ENCODE results near the gene SPOCK1.

SPOCK1 gene

DNA sequence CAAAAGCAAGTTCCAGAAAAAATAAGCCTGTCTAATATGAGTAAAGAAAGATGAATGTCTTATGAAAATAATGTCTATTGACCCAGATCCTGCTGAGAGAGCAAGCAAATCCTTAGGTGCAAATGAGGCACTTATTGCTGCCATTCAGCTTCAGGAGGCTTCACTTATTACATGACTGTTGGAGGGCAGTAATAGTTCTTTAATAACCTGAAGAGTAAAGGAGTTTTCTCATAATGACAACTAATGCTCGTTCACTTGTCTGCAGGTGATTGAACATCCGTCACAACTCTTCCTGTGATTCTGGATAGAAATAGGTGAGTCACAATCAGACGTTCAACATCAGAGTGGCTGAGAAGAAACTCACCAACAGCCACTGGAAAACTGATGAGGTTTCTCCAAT, 58.3 kb downstream of the SPOCK1 start:
- no peak for DNase-seq

DNA sequence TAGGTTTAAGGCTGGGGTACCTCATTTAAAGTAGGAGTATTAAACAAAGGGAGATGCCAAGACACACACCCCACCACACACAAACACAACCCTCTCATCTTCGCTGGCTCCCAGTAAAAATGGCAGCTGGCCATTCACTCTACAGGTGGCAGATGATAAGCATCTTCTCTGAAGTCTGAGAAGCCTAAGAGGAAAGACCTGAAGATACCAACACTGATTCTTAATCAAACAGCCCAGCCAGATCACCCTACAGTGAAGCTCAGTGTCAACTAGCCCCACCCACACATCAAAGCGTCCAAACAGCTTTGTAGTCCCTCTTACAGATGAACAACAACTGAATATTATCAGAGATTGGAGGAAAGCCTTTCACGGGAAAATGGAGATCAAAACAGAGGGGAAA, 59.5 kb downstream of the SPOCK1 start:
- DNase-seq: no peak

DNA sequence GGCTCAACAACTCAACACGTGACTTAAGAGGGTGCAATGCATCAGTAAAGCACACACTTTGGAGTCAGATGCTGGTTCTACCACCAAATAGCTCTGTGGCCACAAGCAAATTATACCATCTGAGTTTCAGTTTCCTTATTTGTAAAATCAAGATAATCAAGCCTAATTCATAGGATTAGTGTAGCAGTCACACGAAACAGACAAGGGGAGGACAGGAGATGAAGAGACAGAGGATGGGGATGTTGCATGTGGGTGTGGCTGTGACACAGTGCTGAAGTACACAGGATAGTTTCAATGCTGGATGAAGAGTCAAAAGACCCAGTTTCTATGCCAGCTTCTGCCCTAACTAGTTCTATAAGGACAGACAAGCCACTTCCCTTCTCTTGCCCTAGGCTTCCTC, 60.2 kb downstream of the SPOCK1 start:
- no peak for DNase-seq

DNA sequence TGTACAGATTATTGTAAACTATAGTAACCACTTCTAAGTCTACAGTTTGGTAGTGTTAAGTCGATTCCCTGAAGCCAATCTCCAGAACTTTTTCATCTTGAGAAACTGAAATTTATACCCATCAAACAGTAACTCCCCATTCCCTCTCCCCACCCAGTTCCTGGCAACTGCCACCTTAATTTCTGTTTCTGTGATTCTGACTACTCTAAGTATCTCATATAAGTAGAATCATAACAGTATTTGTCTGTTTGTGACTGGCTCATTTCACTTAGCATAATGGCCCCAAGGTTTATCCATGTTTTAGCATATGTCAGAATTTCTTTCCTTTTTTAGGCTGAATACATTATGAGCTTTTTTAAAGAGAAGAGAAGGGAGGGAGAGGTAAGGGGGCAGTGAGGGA, 61.4 kb downstream of the SPOCK1 start:
- DNase-seq: no peak

DNA sequence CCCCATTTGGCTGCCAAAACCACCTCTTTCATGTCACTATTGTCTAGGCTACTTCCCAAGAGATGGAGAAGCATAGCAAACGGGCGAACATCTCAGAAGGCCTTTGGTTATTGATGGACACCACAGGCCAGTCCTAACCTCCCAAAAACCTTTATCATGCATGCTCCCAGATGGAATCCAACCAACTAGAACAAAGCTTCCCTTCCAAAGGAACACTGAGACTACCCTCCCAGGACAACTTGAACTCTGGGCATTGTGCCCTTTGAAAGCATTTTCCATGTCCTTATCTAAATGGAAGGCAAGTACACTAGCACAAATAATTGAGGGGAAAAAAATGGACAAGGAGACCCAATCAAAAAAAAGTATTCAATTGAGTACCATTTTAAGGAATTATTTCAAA, 65.6 kb downstream of the SPOCK1 start:
- DNase-seq: no peak

DNA sequence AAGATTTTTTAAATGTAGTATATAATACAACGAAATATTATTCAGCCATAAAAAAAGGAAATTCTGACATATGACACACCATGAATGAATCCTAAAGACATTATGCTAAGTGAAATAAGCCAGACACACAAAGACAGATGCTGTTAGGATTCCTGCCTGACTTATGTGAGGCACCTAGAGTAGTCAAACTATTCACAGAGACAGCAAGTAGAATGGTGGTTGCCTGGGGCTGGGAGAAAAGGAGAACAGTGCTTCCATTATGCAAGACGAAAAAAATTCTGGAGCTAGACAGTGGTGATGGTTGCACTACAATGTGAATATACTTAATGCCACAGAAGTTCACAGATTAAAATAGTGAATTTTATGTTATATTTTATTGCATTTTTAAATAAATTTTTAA, 66.8 kb downstream of the SPOCK1 start:
- no peak for DNase-seq

DNA sequence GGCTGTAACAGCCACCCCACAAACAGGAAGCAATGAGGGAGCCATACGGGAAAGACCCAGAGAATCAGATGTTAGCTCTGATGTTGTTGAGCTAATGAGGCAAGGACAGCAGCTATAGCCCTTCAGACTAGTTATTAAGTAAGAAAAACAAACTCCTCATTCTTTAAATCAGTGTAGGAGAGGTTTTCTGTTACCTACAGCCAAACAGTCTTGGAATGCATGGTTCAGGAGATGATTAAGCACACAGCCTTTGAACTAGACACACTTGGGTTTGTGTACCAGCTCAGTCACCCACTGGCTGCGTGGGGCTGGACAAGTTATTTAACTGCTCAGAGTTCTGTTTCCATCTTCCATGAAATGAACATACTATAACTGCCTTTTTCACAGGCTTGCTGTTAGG, 68.1 kb downstream of the SPOCK1 start:
- no peak for DNase-seq

DNA sequence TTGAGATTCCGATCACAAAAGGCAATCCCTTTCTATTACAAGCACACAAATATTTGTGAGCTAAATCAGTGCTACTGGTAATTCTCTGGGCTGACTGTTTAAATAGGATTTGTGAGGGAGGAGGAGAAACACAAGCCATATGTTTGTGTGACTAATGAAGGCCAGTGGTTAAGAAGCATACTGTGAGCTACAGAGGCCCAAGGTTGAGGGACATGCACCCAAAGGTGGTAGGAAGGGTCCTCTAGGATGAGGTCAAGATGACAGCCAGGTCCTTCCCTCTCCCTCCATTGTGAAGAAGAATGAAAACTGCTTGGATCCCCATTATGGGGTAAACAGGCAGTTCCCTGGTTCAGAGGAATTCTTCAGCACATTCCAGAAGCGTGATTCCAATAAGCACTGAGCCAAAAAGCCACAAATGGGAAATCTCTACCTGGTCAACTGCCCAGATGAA, 83.9 kb downstream of the SPOCK1 start:
- no peak for DNase-seq

DNA sequence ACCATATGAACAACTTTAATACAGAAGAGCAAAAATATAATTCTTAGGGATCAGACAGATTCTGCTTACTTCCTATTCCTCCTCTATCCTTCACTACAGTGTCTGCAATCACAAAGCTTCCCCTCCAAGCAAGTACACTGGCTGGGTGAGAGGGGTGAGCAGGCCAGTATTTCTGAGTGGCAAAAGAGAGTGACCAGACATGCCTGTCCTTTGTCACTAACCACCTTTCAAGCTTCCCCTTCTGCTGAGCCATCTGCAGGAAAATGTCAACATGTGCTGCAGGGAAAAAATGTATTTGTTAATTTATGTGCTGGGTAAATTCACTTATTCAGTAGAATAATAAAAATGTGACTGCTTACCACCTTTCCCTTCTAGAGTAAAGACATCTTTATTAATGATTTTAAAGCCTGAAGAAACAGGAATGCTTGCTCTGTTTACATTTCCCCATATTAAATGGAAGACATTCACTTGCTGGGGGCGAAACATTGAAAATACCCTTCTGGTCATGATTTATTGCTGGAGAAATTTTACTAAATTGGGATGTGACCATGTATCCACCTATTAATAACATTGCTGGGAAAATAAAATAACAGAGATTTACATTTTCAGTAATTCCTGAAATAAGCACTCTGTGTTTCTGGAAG, 84.9 kb downstream of the SPOCK1 start:
- DNase-seq: no peak

DNA sequence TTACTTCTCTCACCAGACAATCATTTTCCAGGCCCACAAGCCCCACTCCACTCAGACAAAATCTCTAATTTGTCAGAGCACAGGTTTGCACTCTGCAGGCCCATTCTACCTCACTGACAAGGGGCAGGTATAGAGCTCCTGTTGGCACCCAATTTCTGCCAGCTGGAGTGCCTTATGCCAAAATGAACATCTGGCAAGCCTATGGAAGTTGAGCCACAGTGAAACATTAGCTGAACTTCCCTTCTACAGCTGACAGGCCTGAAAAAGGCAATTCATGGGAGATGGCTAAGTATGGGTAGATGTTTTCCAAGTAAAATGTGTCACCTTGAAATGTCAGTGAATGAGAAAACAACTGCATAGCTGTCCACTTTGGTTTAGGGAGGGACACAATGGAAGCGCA, 87.0 kb downstream of the SPOCK1 start:
- DNase-seq: no peak

DNA sequence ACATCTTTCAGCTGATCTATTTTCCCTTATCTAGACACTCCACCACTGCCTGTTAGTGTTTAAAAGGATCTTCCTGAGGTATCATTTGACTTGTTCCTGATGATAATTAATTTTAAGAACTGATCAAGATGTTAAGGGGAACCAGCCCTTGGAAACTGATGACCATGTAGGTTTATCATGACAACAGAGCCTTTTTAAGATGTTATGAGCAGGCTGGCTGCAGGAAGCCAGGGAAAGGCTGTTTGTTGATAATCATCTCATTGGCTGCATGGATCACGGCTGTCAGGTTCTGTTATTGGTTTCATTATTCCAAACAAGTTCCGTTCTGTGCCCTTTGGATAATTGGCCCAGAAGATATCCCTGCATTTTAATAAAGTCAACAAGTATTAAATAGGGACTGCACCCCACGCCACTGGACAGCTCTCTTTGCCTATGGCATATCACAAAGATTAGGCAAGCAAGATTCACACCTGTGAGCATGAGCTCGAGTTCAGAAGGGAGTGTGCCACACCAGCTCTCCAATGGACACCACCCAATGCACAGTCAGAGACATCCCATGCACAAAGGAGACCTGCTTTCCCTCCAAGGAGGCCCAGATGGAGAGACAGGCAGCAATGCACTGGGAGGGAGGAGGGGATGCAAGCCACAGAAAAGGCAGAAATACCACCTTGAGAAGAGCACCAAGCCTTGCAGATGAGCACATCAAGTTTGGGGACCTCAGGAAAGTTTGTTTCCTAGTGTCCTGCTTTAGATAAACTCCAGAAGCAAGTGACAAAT, 88.7 kb downstream of the SPOCK1 start:
- no peak for DNase-seq

DNA sequence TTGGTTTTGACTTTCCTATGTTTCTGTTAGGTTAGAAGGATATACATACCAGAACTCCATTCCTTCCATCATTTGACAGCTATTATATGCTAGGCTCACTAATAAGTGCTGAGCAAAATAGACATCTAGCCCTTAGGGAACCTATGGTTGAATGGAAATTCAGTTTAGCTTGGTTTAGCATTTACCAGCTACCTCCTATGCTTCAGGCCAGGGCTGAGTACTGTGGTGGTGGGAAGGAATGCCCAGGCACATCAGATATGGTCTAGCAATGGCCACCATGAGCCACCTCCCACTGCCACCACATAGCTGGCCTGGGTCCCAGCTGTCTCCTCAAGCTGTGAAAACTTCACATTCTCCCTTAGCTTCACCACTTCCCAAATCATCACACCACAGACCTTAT, 89.4 kb downstream of the SPOCK1 start:
- DNase-seq: no peak

DNA sequence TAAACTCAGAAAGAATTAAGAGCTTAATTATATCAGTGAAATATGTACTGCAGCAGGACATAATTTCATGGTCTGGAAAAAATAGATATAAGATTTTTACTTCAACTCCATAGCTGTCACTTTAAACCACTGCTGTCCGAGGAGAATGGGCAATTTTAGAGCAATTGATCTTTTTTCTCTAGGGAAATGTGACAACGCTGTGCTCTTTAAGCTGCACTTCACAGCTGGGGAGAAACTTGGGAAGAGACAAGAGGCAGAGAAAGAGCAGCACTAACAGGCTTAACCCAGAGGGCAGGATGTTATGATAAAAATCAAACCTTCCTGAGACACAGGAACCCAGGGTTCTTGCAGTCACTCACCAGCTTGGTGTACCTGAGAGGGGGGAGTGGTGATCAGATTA, 92.0 kb downstream of the SPOCK1 start:
- DNase-seq: no peak

DNA sequence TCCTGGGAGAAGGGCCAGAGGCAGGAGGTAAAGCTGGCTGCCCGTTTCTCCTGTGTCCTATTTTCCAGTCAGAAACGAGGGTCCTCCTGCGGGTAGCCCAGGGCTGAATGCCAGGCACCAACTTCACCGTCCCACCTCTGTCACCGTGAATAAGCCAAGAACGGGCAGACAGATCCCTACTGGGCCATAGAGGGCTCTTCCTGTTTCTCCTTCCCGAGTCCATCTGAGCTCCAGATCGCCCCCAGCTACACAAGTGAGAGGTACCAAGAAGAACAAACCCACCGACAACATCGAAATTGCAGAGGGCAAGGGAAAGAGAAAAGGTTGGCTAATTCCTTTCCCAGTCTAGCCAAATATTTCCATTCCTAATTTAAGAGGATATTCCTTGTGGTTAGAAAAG, 93.7 kb downstream of the SPOCK1 start:
- DNase-seq: no peak

DNA sequence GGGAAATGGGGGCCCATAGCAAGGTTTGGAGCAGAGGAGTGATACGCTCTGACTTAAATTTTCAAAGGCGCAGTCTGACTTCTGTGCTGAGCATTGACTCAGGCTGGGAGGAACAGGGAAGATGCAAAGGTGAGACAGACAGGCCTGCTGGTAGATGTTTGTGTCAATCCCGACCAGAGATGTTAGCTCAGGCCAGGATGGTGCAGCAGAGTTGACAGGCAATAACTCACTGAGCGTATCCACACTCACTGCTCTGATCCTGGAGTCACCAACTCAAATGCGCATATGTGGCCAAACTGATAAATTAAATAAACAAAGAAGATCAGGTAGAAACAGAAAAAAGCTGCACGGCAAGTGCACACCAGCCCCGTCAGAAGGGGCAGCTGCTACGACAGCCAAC, 95.3 kb downstream of the SPOCK1 start:
- no peak for DNase-seq

DNA sequence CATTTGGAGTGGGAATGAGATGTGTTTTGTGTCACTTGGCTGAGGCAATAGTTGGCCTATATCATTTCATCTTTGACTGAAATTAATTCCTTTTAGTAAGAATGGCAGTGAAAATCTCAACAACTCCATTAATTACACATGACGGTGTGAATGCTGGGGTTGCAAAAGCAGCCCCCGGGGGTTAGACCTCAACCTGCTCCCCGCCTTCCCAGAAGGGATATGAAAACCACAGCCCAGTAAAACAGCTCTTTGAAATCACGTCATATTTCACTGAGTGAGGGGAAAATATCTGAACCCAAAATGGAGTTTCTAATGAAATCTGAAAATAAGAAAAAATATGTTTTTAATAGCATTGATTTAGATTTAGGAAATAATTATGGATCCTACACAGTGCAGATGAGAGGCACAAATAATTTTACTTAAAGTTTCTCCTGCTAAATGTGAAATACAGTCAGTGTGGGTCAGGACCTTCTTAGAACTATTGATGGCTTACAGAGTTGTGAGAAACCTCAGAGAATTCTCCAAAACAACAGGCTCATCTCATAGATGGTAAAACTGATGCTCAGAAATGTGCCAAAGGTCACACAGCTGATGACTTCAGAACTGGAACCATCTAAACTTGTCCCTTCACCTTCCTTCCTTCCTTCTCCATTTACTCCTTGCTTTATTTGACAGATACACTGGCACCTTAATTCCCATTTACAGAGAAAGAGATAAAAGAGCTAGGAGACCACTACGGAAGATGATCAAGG, 96.5 kb downstream of the SPOCK1 start:
- DNase-seq: no peak

DNA sequence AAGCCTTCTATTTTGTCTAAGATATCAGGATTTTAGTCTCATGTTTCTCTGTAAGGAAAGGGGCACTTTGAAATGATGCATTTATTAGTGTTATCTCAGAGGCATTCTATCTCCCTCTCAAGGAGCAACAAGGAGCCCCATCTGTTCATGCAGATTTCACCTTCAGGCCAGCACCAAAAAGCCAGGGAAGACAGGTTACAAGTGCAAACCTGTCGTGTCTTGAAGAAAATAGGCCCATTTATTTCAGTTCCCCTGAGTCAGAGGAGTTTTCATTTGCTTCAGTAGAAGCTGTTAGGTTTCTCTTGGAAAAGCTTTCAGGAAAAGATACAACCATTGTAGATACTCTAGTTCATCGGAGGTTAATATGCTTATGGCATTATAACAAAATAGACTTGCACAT, 97.2 kb downstream of the SPOCK1 start:
- DNase-seq: no peak

DNA sequence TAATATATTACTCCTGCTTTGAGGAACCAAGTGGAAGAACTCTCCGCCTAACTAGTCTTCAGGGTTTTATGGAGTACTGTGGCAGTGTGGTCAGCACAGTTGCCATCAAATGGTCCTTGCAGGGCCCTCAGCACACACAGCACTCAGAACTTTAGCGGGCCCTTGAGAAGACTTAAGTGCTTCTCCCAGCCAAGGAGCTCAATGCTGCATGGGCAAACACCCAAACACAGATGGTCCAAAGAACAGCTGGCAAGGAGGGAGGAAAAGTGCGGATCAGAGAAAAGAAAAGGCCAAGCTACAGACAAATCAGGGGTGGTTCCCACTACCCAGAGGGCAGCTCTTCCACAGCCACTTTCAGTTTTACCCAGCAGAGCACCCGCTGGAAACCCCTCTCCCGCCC, 98.6 kb downstream of the SPOCK1 start:
- no peak for DNase-seq

DNA sequence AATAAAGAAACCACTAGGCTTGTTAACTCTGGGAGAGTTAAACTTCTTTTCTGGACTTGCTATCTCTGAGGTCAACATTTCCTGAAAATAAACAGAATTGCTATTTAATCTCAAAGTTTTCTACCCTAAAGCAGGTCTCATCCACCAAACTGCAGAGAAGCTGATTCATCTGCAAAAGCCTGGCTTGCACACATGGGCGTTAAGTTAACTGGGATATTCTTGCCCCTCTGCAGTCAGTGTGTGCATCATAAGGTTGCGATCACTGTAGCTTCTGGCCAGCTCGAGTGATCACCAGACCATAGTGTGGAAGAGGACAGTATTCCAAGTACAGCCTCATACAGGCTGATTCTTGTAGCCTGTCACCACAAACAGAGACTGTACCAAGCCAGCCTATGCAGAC, 99.2 kb downstream of the SPOCK1 start:
- DNase-seq: no peak

DNA sequence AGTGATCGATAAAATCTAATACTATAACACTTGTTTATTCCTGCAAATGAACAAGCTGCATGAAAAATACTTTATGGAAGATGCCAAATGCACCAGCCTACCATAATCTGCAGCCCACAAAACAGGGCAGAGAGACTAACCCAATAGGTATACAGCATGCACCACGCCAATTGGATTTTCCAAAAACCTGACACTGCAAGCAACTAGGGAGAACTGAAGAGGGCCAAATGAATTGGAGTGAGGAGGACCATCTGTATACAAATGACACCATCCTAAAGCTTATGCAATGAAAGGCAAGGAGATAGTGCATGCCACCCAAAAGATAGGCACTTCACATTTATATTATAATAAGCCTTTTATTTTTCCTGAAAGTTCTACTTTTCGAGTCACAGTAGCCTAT, 100.4 kb downstream of the SPOCK1 start:
- no peak for DNase-seq

DNA sequence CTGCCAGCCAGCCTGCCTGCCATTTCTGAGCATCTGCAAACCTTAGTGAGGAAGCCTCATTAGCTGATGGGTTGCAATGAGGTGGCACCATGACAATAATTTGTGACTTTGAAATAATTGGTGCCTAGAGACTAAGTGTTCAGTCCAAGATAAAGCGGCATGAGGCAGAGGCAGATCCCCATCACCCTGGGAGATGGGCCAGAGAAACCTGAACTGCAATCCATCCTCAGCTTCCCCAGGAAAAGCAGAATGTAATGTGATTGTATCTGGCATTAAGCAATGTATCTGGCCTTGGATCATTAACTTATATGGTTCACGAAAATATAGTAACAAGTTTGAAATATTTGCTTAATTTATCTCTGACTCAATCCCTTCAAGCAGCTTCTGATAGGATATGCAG, 101.0 kb downstream of the SPOCK1 start:
- no peak for DNase-seq

DNA sequence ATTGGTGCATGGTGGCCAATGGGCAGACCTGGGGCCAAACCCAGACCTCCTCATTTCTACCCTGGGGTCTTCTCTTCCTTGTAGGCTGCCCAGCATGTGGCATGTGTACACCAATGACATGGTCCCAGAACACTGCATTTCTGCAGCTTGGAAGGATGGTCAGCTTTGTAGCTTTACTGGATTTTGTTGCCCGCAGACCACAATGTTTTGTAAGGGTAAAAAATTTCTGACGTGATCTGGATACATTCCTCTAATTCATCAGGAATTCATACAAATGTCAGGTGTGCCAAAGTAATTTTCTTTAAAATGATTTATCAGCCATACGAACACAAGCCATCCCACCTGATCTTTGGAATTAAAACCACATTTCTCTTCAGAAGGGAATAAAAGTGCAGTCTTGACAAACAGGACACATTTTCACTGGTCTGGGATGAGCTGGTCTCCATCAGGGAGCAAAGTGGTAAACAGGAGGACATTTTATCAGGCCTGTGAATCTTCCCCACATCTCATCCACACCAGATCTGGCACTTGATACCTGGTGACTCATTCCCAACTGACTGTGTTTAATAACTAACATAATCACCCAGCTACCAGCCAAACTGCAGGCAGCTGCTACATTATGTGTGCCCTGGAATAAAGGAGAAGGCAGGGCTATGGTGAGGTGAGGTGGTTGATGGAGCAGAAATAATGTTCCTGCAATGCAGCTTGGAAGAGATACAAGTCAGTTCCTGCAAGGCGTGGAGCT, 103.9 kb downstream of the SPOCK1 start:
- DNase-seq: no peak

DNA sequence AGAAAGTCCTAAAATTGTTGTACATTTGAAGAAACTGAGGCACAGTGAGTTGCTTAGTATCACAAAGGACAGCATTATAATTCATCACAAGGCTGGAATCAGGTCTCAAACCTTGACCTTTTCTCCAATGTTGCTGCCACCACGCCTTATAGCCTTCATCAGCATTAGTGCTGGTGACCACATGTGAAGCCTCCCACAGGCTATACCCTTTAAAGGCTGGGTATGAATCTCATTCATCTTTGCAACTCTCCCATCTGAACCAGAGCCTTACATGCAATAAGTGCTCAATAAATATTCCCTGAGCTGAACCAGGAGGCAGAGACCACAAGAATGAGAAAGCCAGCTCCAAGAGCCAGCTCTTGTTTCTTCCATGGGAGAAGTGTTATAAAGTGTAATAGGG, 104.7 kb downstream of the SPOCK1 start:
- no peak for DNase-seq

Data from activated T-cell treated with anti-CD3 and anti-CD28 coated beads for 4 hours (primary cell).